HepG2 (cell line): ENCODE data around the gene USP27X. TPM values are rescaled to one million over a fixed set of nuclear protein-coding genes. Genes with fewer than 3 reads are reported as not detected.

Experiments used
- ATAC-seq: fragments of 200-7000 bp; cut with Tn5 transposase; 3 replicates; pipeline ENCODE4 v1.9.1; 2020; ENCODE audit warnings: mild to moderate bottlenecking, moderate library complexity
- BruUV-seq: library from RNA; stranded (reverse); fragments of 400-500 nt; replicated peaks from 2 replicates; lab custom pipeline; 2021; lab: Mats Ljungman, UMichigan
- CTCF ChIA-PET: fragments of 300-600 bp; formaldehyde crosslinking; extraction: SDS; loops from one replicate; lab custom pipeline; 2021; ENCODE audit warnings: low total read pairs, inconsistent platforms, low intra/inter-chr PET ratio; lab: Yijun Ruan, JAX
- POLR2A ChIA-PET: fragments of 350-600 bp; sonication (Branson Sonifier 250); formaldehyde crosslinking; loops from one replicate; lab custom pipeline; 2020; ENCODE audit warnings: antibody characterized with exemption, inconsistent platforms; lab: Yijun Ruan, JAX
- DNase-seq: peaks from one replicate; pipeline ENCODE4 v3.0.0-alpha.2; 2015; ENCODE audit warnings: low spot score
- FAIRE-seq: peaks from 3 replicates; lab custom pipeline; 2011; peaks lifted over from hg19 to GRCh38; lab: Jason Lieb, UNC
- H2AFZ ChIP-seq: one replicate; pipeline ENCODE4 v1.6.1; 2011; ENCODE audit warnings: low read length, inconsistent platforms
- H3K27ac ChIP-seq: fragments of 300-600 bp; 3 replicates; pipeline ENCODE4 v1.8.0; 2011; ENCODE audit warnings: mixed run types, mild to moderate bottlenecking, mixed read lengths, low read length, inconsistent platforms; ENCODE audit not compliant: insufficient read depth; ENCODE audit errors: extremely low read length
- H3K27me3 ChIP-seq, 2 experiments: fragments of 200-600 bp in 1 of 2; 2 replicates in 1 of 2; 3 replicates in 1 of 2; pipeline versions ENCODE4 v1.6.0 to v1.8.0; 2011; ENCODE audit warnings: low read length in 2 of 2, mild to moderate bottlenecking in 2 of 2, moderate library complexity in 2 of 2, inconsistent platforms in 1 of 2; ENCODE audit not compliant: insufficient read depth in 2 of 2, control insufficient read depth in 1 of 2
- H3K36me3 ChIP-seq, 2 experiments: fragments of 200-600 bp in 1 of 2; replicated peaks in 1 of 2; 2 replicates in 1 of 2; 3 replicates in 1 of 2; pipeline versions ENCODE4 v1.5.1 to v1.8.0; 2011; ENCODE audit warnings: low read length in 2 of 2, inconsistent platforms in 1 of 2; ENCODE audit not compliant: insufficient read depth in 2 of 2, control insufficient read depth in 1 of 2
- H3K4me1 ChIP-seq: 2 replicates; pipeline ENCODE4 v1.5.1; 2012; ENCODE audit warnings: low read length, inconsistent platforms; ENCODE audit not compliant: insufficient read depth
- H3K4me2 ChIP-seq: 2 replicates; pipeline ENCODE4 v1.6.0; 2011; ENCODE audit warnings: low read depth, low read length, inconsistent platforms
- H3K4me3 ChIP-seq, 3 experiments: fragments of 200-600 bp in 1 of 3; sonication (generic), shearing (Covaris generic) in 1 of 3; replicated peaks in 1 of 3; 2 replicates each; pipeline ENCODE4 v1.5.1; 2011 to 2016; ENCODE audit warnings: low read length in 3 of 3, inconsistent platforms in 2 of 3, low read depth in 2 of 3, mild to moderate bottlenecking in 2 of 3, control low read depth in 1 of 3, mixed read lengths in 1 of 3; ENCODE audit not compliant: insufficient read depth in 1 of 3
- H3K79me2 ChIP-seq: one replicate; pipeline ENCODE4 v1.6.1; 2011; ENCODE audit warnings: low read length, inconsistent platforms; ENCODE audit not compliant: insufficient read depth
- H3K9ac ChIP-seq: 2 replicates; pipeline ENCODE4 v1.6.0; 2011; ENCODE audit warnings: mild to moderate bottlenecking, low read depth, low read length, inconsistent platforms; ENCODE audit not compliant: insufficient read depth
- H3K9me3 ChIP-seq: 2 replicates; pipeline ENCODE4 v1.5.1; 2012; ENCODE audit warnings: mild to moderate bottlenecking, low read length
- H4K20me1 ChIP-seq: 2 replicates; pipeline ENCODE4 v1.6.0; 2011; ENCODE audit warnings: inconsistent platforms, mild to moderate bottlenecking, low read length, moderate library complexity; ENCODE audit not compliant: insufficient read depth
- HNF4A ChIP-seq: sonication (generic); formaldehyde crosslinking; IDR thresholded peaks from 2 replicates; pipeline ENCODE4 v1.4.0; 2020; ENCODE audit warnings: missing genetic modification reagents
- TFAP4 ChIP-seq: sonication (generic); IDR thresholded peaks from 2 replicates; pipeline ENCODE4 v1.6.1; 2016; ENCODE audit warnings: low read depth, borderline replicate concordance
- WGBS: methylation state at CpG from one replicate; pipeline ENCODE4 v1.1.6; 2017; ENCODE audit warnings: low lambda C conversion rate; 5-methylcytosine and 5-hydroxymethylcytosine counted together
- in situ Hi-C: cut with HindIII; loops from 2 replicates; pipeline ENCODE4 v1.10.0; 2017; ENCODE audit warnings: low pct_unique_long_range_greater_than_20kb; ENCODE audit not compliant: extremely low pct_ligation_motif_present
- intact Hi-C: fragments of 100-400 bp; cut with micrococcal nuclease; formaldehyde crosslinking; loops from one replicate; pipeline ENCODE4 v1.10.0; 2022; ENCODE audit not compliant: unreplicated experiment
- polyA plus RNA-seq, 8 experiments: library from polyadenylated mRNA; depleted of rRNA in 3 of 8; stranded (reverse) in 7 of 8; unstranded in 1 of 8; fragments of >200 nt; fragmentation: Illumina TruSeq in 4 of 8; extraction: Trizol in 4 of 8; gene quantifications; 2 replicates each; pipeline versions ENCODE4 v1.2.1 to v1.2.3, GENCODE V29; 2011 to 2016; ENCODE audit warnings: low read depth in 4 of 8, missing spikeins in 1 of 8, mixed read lengths in 1 of 8; ENCODE audit not compliant: insufficient read depth in 1 of 8
- total RNA-seq, 5 experiments: library from RNA; depleted of rRNA; stranded (reverse); fragments of >200 nt; fragmentation: Illumina TruSeq; extraction: Trizol; gene quantifications; 2 replicates each; pipeline ENCODE4 v1.2.3, GENCODE V29; 2016; ENCODE audit warnings: low read depth in 1 of 5
- TF ChIP-seq, protein P1 (sequence below): sonication (generic); formaldehyde crosslinking; IDR thresholded peaks from 2 replicates; pipeline ENCODE4 v1.5.0; 2020; ENCODE audit warnings: missing genetic modification reagents, mild to moderate bottlenecking, borderline replicate concordance
- TF ChIP-seq, protein P2 (sequence below), 2 experiments: IDR thresholded peaks; 2 replicates each; pipeline ENCODE4 v1.6.1; 2011 to 2012; ENCODE audit warnings: low read length in 2 of 2, borderline replicate concordance in 1 of 2, low read depth in 1 of 2, mild to moderate bottlenecking in 1 of 2, moderate library complexity in 1 of 2

The USP27X gene
- total and polyA plus RNA-seq, 2 of the 13 experiments (the other 11 are each of a cell fraction or from before 2014, with no cell fraction given): 7.2 to 9.7 TPM

GRCh38 chrX:49912861-49913260 is 33.6 kb downstream of the USP27X start:
- no TSS peak for BruUV-seq
- Histone ChIP-seq H2AFZ (peak overlapping the region; percentile 54), H3K36me3 (no peaks in the 10 kb centered on the region), H3K4me1 (peaks cover 19% of the 10 kb centered on the region), H3K9me3 (no peaks in the 10 kb centered on the region), H3K27me3 (no peaks in the 10 kb centered on the region), H3K4me3 (no peak overlapping the region), H3K79me2 (no peaks in the 10 kb centered on the region), H3K27ac (no peak overlapping the region), H3K4me2 (peak overlapping the region; percentile 42; the same call in 1 of the 2 replicates), H4K20me1 (no peaks in the 10 kb centered on the region), H3K9ac (0 out of 2 replicates have a peak overlapping the region, but pooled peaks have one; percentile 8)
- in situ Hi-C loops: loop anchor here (5.0 to 25.0 kb wide), 3 partner anchors 71 to 674 kb away; no protein-coding TSS in a partner anchor
- 7% methylated on average over 3 of the region's 3 CpGs for WGBS
- ChIA-PET POLR2A (interaction anchor here (0.6 to 1.6 kb wide), 2 partner anchors 34 to 68 kb away, joined by 3 to 6 read pairs; partner anchors contain the start of gene USP27X), CTCF (interaction anchor here (1.2 kb wide), 1 partner anchor 29 kb away, joined by 4 read pairs; no protein-coding TSS in a partner anchor)
- DNase-seq: no peak
- intact Hi-C loops: loop anchor here (1.0 to 2.0 kb wide), 2 partner anchors 28 to 73 kb away; no protein-coding TSS in a partner anchor
- peak; percentile 41; the same call in 1 of the 3 replicates for ATAC-seq
- FAIRE-seq: no peak
- TF ChIP-seq TFAP4: peak; percentile 33; the same call in 1 of the 2 replicates
- TF ChIP-seq, protein P1, sequence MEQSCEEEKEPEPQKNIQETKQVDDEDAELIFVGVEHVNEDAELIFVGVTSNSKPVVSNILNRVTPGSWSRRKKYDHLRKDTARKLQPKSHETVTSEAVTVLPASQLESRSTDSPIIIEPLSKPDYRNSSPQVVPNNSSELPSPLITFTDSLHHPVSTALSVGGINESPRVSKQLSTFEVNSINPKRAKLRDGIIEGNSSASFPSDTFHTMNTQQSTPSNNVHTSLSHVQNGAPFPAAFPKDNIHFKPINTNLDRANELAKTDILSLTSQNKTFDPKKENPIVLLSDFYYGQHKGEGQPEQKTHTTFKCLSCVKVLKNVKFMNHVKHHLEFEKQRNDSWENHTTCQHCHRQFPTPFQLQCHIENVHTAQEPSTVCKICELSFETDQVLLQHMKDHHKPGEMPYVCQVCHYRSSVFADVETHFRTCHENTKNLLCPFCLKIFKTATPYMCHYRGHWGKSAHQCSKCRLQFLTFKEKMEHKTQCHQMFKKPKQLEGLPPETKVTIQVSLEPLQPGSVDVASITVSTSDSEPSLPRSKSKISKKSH (CRISPR knock-in tag): no peak
- peak; percentile 20; the same call in 1 of the 2 replicates for TF ChIP-seq HNF4A
- TF ChIP-seq, protein P2, sequence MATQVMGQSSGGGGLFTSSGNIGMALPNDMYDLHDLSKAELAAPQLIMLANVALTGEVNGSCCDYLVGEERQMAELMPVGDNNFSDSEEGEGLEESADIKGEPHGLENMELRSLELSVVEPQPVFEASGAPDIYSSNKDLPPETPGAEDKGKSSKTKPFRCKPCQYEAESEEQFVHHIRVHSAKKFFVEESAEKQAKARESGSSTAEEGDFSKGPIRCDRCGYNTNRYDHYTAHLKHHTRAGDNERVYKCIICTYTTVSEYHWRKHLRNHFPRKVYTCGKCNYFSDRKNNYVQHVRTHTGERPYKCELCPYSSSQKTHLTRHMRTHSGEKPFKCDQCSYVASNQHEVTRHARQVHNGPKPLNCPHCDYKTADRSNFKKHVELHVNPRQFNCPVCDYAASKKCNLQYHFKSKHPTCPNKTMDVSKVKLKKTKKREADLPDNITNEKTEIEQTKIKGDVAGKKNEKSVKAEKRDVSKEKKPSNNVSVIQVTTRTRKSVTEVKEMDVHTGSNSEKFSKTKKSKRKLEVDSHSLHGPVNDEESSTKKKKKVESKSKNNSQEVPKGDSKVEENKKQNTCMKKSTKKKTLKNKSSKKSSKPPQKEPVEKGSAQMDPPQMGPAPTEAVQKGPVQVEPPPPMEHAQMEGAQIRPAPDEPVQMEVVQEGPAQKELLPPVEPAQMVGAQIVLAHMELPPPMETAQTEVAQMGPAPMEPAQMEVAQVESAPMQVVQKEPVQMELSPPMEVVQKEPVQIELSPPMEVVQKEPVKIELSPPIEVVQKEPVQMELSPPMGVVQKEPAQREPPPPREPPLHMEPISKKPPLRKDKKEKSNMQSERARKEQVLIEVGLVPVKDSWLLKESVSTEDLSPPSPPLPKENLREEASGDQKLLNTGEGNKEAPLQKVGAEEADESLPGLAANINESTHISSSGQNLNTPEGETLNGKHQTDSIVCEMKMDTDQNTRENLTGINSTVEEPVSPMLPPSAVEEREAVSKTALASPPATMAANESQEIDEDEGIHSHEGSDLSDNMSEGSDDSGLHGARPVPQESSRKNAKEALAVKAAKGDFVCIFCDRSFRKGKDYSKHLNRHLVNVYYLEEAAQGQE (IDR thresholded peaks at IDR 0.05; ENCODE audit: borderline replicate concordance in 1 of 2, low read depth in 1 of 2, low read length in 2 of 2): no peak
